HepG2 (cell line): ENCODE results near the gene FBXO24. TPM values are rescaled to one million over a fixed set of nuclear protein-coding genes. Genes with fewer than 3 reads are reported as not detected.
A peak's percentile ranks its signal among the peaks of the same experiment; 100 is the strongest.

ENCODE experiments used
- IKZF4 ChIP-seq: sonication (generic); formaldehyde crosslinking; IDR thresholded peaks from 2 replicates; pipeline ENCODE4 v1.5.1; 2020; ENCODE audit warnings: borderline replicate concordance, mild to moderate bottlenecking, low read depth, missing genetic modification reagents; ENCODE audit errors: not compliant biosample characterization
- MED1 ChIP-seq: sonication (generic); formaldehyde crosslinking; IDR thresholded peaks from 2 replicates; pipeline ENCODE4 v1.4.0; 2020; ENCODE audit warnings: missing genetic modification reagents
- NAIF1 ChIP-seq: sonication (generic); formaldehyde crosslinking; IDR thresholded peaks from 2 replicates; pipeline ENCODE4 v1.5.0; 2020; ENCODE audit warnings: mild to moderate bottlenecking, missing genetic modification reagents, borderline replicate concordance
- NFKB2 ChIP-seq: sonication (generic); formaldehyde crosslinking; IDR thresholded peaks from 2 replicates; pipeline ENCODE4 v1.4.0; 2020; ENCODE audit warnings: missing genetic modification reagents, borderline replicate concordance
- NFYB ChIP-seq: sonication (generic); formaldehyde crosslinking; IDR thresholded peaks from 2 replicates; pipeline ENCODE4 v1.4.0; 2020; ENCODE audit warnings: missing genetic modification reagents
- NR2F2 ChIP-seq: IDR thresholded peaks from 2 replicates; pipeline ENCODE4 v1.6.1; 2012; ENCODE audit warnings: low read depth, inconsistent platforms, borderline replicate concordance
- POLR2A ChIP-seq, 2 experiments: IDR thresholded peaks; 2 replicates each; pipeline ENCODE4 v1.6.1; 2011; ENCODE audit warnings: low read depth in 2 of 2, low read length in 2 of 2, mild to moderate bottlenecking in 1 of 2, moderate library complexity in 1 of 2; ENCODE audit not compliant: insufficient read depth in 1 of 2
- SAFB2 ChIP-seq: sonication (generic); formaldehyde crosslinking; IDR thresholded peaks from 2 replicates; pipeline ENCODE4 v1.5.1; 2020; ENCODE audit warnings: missing genetic modification reagents, low read depth, mild to moderate bottlenecking, borderline replicate concordance
- SMYD3 ChIP-seq: sonication (generic); formaldehyde crosslinking; IDR thresholded peaks from 2 replicates; pipeline ENCODE4 v1.8.1; 2023; ENCODE audit warnings: mild to moderate bottlenecking, missing genetic modification reagents
- TFAP4 ChIP-seq: sonication (generic); IDR thresholded peaks from 2 replicates; pipeline ENCODE4 v1.6.1; 2016; ENCODE audit warnings: low read depth, borderline replicate concordance
- TMF1 ChIP-seq: sonication (generic); formaldehyde crosslinking; IDR thresholded peaks from 2 replicates; pipeline ENCODE4 v1.8.1; 2022; ENCODE audit warnings: low read depth, missing genetic modification reagents
- YEATS2 ChIP-seq: sonication (generic); formaldehyde crosslinking; IDR thresholded peaks from 2 replicates; pipeline ENCODE4 v1.4.0; 2020; ENCODE audit warnings: missing genetic modification reagents, borderline replicate concordance
- ZBTB7A ChIP-seq: sonication (generic); formaldehyde crosslinking; IDR thresholded peaks from 2 replicates; pipeline ENCODE4 v1.8.0; 2022; ENCODE audit warnings: mild to moderate bottlenecking, missing genetic modification reagents
- ZHX1 ChIP-seq: sonication (generic); formaldehyde crosslinking; IDR thresholded peaks from 2 replicates; pipeline ENCODE4 v1.8.1; 2022; ENCODE audit warnings: low read depth, mild to moderate bottlenecking, missing genetic modification reagents
- ZNF12 ChIP-seq: sonication (generic); formaldehyde crosslinking; IDR thresholded peaks from 2 replicates; pipeline ENCODE4 v1.5.0; 2020; ENCODE audit warnings: missing genetic modification reagents
- ZNF383 ChIP-seq: sonication (generic); formaldehyde crosslinking; IDR thresholded peaks from 2 replicates; pipeline ENCODE4 v1.4.0; 2020; ENCODE audit warnings: missing genetic modification reagents, mild to moderate bottlenecking, borderline replicate concordance
- ZNF598 ChIP-seq: sonication (generic); formaldehyde crosslinking; IDR thresholded peaks from 2 replicates; pipeline ENCODE4 v1.5.1; 2020; ENCODE audit warnings: mild to moderate bottlenecking, missing genetic modification reagents, borderline replicate concordance
- ZNF616 ChIP-seq: sonication (generic); formaldehyde crosslinking; IDR thresholded peaks from 2 replicates; pipeline ENCODE4 v1.5.0; 2020; ENCODE audit warnings: low read depth, mild to moderate bottlenecking, missing genetic modification reagents
- ZNF674 ChIP-seq: sonication (generic); formaldehyde crosslinking; IDR thresholded peaks from 2 replicates; pipeline ENCODE4 v1.5.0; 2020; ENCODE audit warnings: low read depth, mild to moderate bottlenecking, missing genetic modification reagents
- ZNF7 ChIP-seq: IDR thresholded peaks from 2 replicates; pipeline ENCODE4 v1.6.1; 2016; ENCODE audit warnings: missing biosample characterization, missing genetic modification reagents
- polyA plus RNA-seq, 8 experiments: library from polyadenylated mRNA; depleted of rRNA in 3 of 8; stranded (reverse) in 7 of 8; unstranded in 1 of 8; fragments of >200 nt; fragmentation: Illumina TruSeq in 4 of 8; extraction: Trizol in 4 of 8; gene quantifications; 2 replicates each; pipeline versions ENCODE4 v1.2.1 to v1.2.3, GENCODE V29; 2011 to 2016; ENCODE audit warnings: low read depth in 4 of 8, missing spikeins in 1 of 8, mixed read lengths in 1 of 8; ENCODE audit not compliant: insufficient read depth in 1 of 8
- total RNA-seq, 5 experiments: library from RNA; depleted of rRNA; stranded (reverse); fragments of >200 nt; fragmentation: Illumina TruSeq; extraction: Trizol; gene quantifications; 2 replicates each; pipeline ENCODE4 v1.2.3, GENCODE V29; 2016; ENCODE audit warnings: low read depth in 1 of 5
- TF ChIP-seq, protein P1 (sequence below): sonication (generic); formaldehyde crosslinking; IDR thresholded peaks from 2 replicates; pipeline ENCODE4 v1.9.0; 2021; ENCODE audit warnings: mild to moderate bottlenecking, missing genetic modification reagents

Gene FBXO24
- total and polyA plus RNA-seq, 2 of the 13 experiments (the other 11 are each of a cell fraction or from before 2014, with no cell fraction given): 0.20 to 0.55 TPM

- TF ChIP-seq MED1 (CRISPR knock-in tag): no peak
- peak; percentile 23 to 93; a peak in 2 of 4 replicates for TF ChIP-seq POLR2A (IDR thresholded peaks at IDR 0.05; ENCODE audit: insufficient read depth in 1 of 2, low read depth in 2 of 2, low read length in 2 of 2)
- TF ChIP-seq, protein P1, sequence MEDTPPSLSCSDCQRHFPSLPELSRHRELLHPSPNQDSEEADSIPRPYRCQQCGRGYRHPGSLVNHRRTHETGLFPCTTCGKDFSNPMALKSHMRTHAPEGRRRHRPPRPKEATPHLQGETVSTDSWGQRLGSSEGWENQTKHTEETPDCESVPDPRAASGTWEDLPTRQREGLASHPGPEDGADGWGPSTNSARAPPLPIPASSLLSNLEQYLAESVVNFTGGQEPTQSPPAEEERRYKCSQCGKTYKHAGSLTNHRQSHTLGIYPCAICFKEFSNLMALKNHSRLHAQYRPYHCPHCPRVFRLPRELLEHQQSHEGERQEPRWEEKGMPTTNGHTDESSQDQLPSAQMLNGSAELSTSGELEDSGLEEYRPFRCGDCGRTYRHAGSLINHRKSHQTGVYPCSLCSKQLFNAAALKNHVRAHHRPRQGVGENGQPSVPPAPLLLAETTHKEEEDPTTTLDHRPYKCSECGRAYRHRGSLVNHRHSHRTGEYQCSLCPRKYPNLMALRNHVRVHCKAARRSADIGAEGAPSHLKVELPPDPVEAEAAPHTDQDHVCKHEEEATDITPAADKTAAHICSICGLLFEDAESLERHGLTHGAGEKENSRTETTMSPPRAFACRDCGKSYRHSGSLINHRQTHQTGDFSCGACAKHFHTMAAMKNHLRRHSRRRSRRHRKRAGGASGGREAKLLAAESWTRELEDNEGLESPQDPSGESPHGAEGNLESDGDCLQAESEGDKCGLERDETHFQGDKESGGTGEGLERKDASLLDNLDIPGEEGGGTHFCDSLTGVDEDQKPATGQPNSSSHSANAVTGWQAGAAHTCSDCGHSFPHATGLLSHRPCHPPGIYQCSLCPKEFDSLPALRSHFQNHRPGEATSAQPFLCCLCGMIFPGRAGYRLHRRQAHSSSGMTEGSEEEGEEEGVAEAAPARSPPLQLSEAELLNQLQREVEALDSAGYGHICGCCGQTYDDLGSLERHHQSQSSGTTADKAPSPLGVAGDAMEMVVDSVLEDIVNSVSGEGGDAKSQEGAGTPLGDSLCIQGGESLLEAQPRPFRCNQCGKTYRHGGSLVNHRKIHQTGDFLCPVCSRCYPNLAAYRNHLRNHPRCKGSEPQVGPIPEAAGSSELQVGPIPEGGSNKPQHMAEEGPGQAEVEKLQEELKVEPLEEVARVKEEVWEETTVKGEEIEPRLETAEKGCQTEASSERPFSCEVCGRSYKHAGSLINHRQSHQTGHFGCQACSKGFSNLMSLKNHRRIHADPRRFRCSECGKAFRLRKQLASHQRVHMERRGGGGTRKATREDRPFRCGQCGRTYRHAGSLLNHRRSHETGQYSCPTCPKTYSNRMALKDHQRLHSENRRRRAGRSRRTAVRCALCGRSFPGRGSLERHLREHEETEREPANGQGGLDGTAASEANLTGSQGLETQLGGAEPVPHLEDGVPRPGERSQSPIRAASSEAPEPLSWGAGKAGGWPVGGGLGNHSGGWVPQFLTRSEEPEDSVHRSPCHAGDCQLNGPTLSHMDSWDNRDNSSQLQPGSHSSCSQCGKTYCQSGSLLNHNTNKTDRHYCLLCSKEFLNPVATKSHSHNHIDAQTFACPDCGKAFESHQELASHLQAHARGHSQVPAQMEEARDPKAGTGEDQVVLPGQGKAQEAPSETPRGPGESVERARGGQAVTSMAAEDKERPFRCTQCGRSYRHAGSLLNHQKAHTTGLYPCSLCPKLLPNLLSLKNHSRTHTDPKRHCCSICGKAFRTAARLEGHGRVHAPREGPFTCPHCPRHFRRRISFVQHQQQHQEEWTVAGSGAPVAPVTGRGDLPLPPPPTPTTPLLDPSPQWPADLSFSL (CRISPR knock-in tag): no peak
- TF ChIP-seq NAIF1: no peak
- no peak for TF ChIP-seq NR2F2
- no peak for TF ChIP-seq SMYD3 (CRISPR knock-in tag)
- TF ChIP-seq ZNF598 (CRISPR knock-in tag): no peak
- peak; percentile 58; the same call in 1 of the 2 replicates for TF ChIP-seq NFKB2 (CRISPR knock-in tag)
- peak; percentile 19; the same call in 1 of the 2 replicates for TF ChIP-seq TFAP4
- no peak for TF ChIP-seq SAFB2 (CRISPR knock-in tag)
- no peak for TF ChIP-seq ZHX1
- no peak for TF ChIP-seq ZNF674 (CRISPR knock-in tag)
- no peak for TF ChIP-seq ZNF7 (CRISPR knock-in tag)
- no peak for TF ChIP-seq ZNF616 (CRISPR knock-in tag)
- no peak for TF ChIP-seq NFYB (CRISPR knock-in tag)
- TF ChIP-seq IKZF4: no peak
- 0 out of 2 replicates have a peak, but pooled peaks have one; percentile 38 for TF ChIP-seq ZBTB7A (CRISPR knock-in tag)
- TF ChIP-seq ZNF12 (CRISPR knock-in tag): no peak
- peak; percentile 51; the same call in 1 of the 2 replicates for TF ChIP-seq YEATS2
- TF ChIP-seq ZNF383: no peak
- TF ChIP-seq TMF1: no peak
These were observed 56.4 kb downstream of the FBXO24 start (continued) for GRCh38 chr7:100642534-100642907.
